Measurements from ENCODE around the gene CHCHD2.

GRCh38 chr7:56077681-56078080 lies 28.6 kb downstream of the CHCHD2 start:
- TF ChIP-seq CTCF (IDR thresholded peaks at IDR 0.05) (no peak), POLR2AphosphoS5 (IDR thresholded peaks at IDR 0.05) (no peak)
